Lung (tissue), 12 donors: Measurements from ENCODE around the gene ZNF613. TPM values are rescaled to one million over a fixed set of nuclear protein-coding genes. Genes with fewer than 3 reads are reported as not detected.
"Not testable (repeated sequence)": the region's sequence is repeated elsewhere in the genome, so short reads cannot be mapped to it uniquely, and the experiment has no call there.

ENCODE experiments used
- ATAC-seq: fragments of 200-7000 bp; cut with Tn5 transposase; one replicate; pipeline ENCODE4 v1.9.1; 2020; ENCODE audit warnings: moderate number of reproducible peaks; ENCODE audit not compliant: insufficient read depth, low FRiP score
- DNase-seq, 3 donors: peaks; one replicate each; pipeline ENCODE4 v3.0.0-alpha.2; 2013 to 2017
- H3K27ac ChIP-seq, 2 donors: one replicate each; pipeline ENCODE4 v1.5.1; 2013; ENCODE audit warnings: mild to moderate bottlenecking in 2 of 2, moderate library complexity in 2 of 2, control low read depth in 1 of 2, inconsistent platforms in 1 of 2, low read depth in 1 of 2, low read length in 1 of 2
- H3K27me3 ChIP-seq, 3 donors: one replicate each; pipeline ENCODE4 v1.5.1; 2013; ENCODE audit warnings: low read length in 2 of 3; ENCODE audit not compliant: control insufficient read depth in 3 of 3, insufficient read depth in 3 of 3
- H3K36me3 ChIP-seq, 4 donors: one replicate each; pipeline ENCODE4 v1.5.1; 2013; ENCODE audit warnings: low read length in 4 of 4, mild to moderate bottlenecking in 1 of 4, moderate library complexity in 1 of 4; ENCODE audit not compliant: control insufficient read depth in 4 of 4, insufficient read depth in 4 of 4
- H3K4me1 ChIP-seq, 5 donors: one replicate each; pipeline ENCODE4 v1.5.1; 2013; ENCODE audit warnings: low read length in 5 of 5, mild to moderate bottlenecking in 2 of 5, moderate library complexity in 1 of 5; ENCODE audit not compliant: control insufficient read depth in 5 of 5, insufficient read depth in 5 of 5
- H3K4me3 ChIP-seq: one replicate; pipeline ENCODE4 v1.5.1; 2013; ENCODE audit warnings: mild to moderate bottlenecking, control low read depth, moderate library complexity
- H3K9ac ChIP-seq, 2 donors: one replicate each; pipeline ENCODE4 v1.5.1; 2013; ENCODE audit warnings: low read length in 2 of 2, control low read depth in 1 of 2; ENCODE audit not compliant: insufficient read depth in 1 of 2
- H3K9me3 ChIP-seq, 4 donors: one replicate each; pipeline ENCODE4 v1.5.1; 2013; ENCODE audit warnings: low read length in 3 of 4, mild to moderate bottlenecking in 1 of 4, moderate library complexity in 1 of 4; ENCODE audit not compliant: control insufficient read depth in 4 of 4, insufficient read depth in 3 of 4
- WGBS, 2 donors: extraction: QIAGEN DNeasy Blood & Tissue Kit; methylation state at CpG; one replicate each; pipeline ENCODE4 v1.1.7; 2013; 5-methylcytosine and 5-hydroxymethylcytosine counted together
- polyA plus RNA-seq, 2 donors: library from polyadenylated mRNA; stranded (reverse); fragments of 200-250 nt; gene quantifications; one replicate each; pipeline ENCODE4 v1.2.1, GENCODE V29; 2013
- total RNA-seq, 2 donors: library from RNA; depleted of rRNA in 1 of 2; stranded (reverse); fragments of >200 nt in 1 of 2; gene quantifications; one replicate each; pipeline ENCODE4 v1.2.1, GENCODE V29; 2014 to 2021
- TF ChIP-seq, protein P1 (sequence below): IDR thresholded peaks from 2 replicates; pipeline ENCODE4 v1.5.1; 2012; ENCODE audit warnings: mild to moderate bottlenecking; ENCODE audit errors: control extremely low read depth, extremely low read depth
- donor health status: control.
- donor health status: control.
- donor health status: Bipolar disorder and iron deficiency.
- donor health status: healthy.
- donor health status: DM: yes; HTN: yes; CAD: no.

Gene ZNF613
- total and polyA plus RNA-seq, 4 donors: 2.8 to 10.1 (median 4.0) TPM

GRCh38 chr19:51944798-51945552, 17.7 kb downstream of the ZNF613 start:
- Histone ChIP-seq H3K9me3 (peaks cover 37 to 71% (median 46%) of the 10 kb centered on the region in 4 donors), H3K4me1 (peaks cover 0 to 4% (median 0%) of the 10 kb centered on the region in 5 donors), H3K4me3 (no peak overlapping the region), H3K27ac (no peak overlapping the region), H3K27me3 (no peaks in the 10 kb centered on the region), H3K36me3 (peaks cover 44 to 61% (median 55%) of the 10 kb centered on the region in 4 donors), H3K9ac (no peak overlapping the region)
- no peak for ATAC-seq
- TF ChIP-seq, protein P1, sequence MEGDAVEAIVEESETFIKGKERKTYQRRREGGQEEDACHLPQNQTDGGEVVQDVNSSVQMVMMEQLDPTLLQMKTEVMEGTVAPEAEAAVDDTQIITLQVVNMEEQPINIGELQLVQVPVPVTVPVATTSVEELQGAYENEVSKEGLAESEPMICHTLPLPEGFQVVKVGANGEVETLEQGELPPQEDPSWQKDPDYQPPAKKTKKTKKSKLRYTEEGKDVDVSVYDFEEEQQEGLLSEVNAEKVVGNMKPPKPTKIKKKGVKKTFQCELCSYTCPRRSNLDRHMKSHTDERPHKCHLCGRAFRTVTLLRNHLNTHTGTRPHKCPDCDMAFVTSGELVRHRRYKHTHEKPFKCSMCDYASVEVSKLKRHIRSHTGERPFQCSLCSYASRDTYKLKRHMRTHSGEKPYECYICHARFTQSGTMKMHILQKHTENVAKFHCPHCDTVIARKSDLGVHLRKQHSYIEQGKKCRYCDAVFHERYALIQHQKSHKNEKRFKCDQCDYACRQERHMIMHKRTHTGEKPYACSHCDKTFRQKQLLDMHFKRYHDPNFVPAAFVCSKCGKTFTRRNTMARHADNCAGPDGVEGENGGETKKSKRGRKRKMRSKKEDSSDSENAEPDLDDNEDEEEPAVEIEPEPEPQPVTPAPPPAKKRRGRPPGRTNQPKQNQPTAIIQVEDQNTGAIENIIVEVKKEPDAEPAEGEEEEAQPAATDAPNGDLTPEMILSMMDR: no peak
- DNase-seq: no peak
- 93 to 96% methylated on average over 7 of the region's 7 CpGs for WGBS, 2 donors

DNA sequence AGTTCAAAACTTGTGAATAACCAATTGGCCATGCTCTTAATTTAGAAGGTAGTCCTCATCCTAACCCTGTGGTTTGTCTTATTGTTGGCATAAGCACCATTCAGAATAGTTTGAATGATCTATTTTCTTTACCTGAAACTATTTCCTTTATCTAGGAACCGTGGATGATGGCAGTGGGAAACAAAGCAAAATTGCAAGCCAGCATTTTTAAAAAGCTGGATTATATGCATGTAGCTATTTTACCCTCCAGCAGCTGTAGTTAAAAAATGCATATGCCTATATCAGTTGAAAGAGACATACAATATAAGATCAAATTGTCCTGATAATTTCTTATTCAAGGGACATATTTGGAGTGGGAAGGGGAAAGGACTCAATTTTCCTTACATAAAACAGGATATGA, 19.3 kb downstream of the ZNF613 start:
- no peaks in the 10 kb centered on the region for H3K27me3 ChIP-seq
- WGBS, 2 donors: 89 to 98% methylated on average over 1 of the region's 1 CpG
- ATAC-seq (no peak), DNase-seq (no peak)
- H3K36me3 ChIP-seq: peaks cover 29 to 46% (median 40%) of the 10 kb centered on the region in 4 donors
- no peak overlapping the region for H3K27ac ChIP-seq
- peaks cover 34 to 63% (median 41%) of the 10 kb centered on the region in 4 donors for H3K9me3 ChIP-seq
- H3K9ac ChIP-seq: no peak overlapping the region
- H3K4me1 ChIP-seq: peaks cover 0 to 4% (median 0%) of the 10 kb centered on the region in 5 donors
- TF ChIP-seq, protein P1: no peak
- no peak overlapping the region for H3K4me3 ChIP-seq

- H3K4me3 ChIP-seq: peak overlapping the region; percentile 4
- 14 to 18% methylated on average over 25 of the region's 25 CpGs for WGBS, 2 donors
- no peak for ATAC-seq
- peaks cover 0 to 4% (median 0%) of the 10 kb centered on the region in 5 donors for H3K4me1 ChIP-seq
- H3K9me3 ChIP-seq: peaks cover 20 to 50% (median 29%) of the 10 kb centered on the region in 4 donors
- TF ChIP-seq, protein P1: no peak
- H3K27ac ChIP-seq: no peak overlapping the region
- H3K9ac ChIP-seq: peak overlapping the region; percentile 16 to 39
- H3K36me3 ChIP-seq: peaks cover 14 to 23% (median 16%) of the 10 kb centered on the region in 4 donors
- DNase-seq: peak; percentile 86 to 89 (median 87)
- no peaks in the 10 kb centered on the region for H3K27me3 ChIP-seq
Measured at GRCh38 chr19:51948975-51949374, 21.7 kb downstream of the ZNF613 start.

- H3K9ac ChIP-seq, H3K4me3 ChIP-seq, H3K27me3 ChIP-seq, H3K27ac ChIP-seq, ATAC-seq: not testable (repeated sequence)
- DNase-seq: peak in 1 of 3 donors; percentile 45
- H3K9me3 ChIP-seq: peaks cover 0 to 39% (median 8%) of the 10 kb centered on the region in 4 donors
- peaks cover 0 to 14% (median 4%) of the 10 kb centered on the region in 5 donors for H3K4me1 ChIP-seq
- 72 to 85% methylated on average over 4 of the region's 4 CpGs for WGBS, 2 donors
- peaks cover 0 to 10% (median 6%) of the 10 kb centered on the region in 4 donors for H3K36me3 ChIP-seq
Measured at GRCh38 chr19:51957846-51958245, 30.6 kb downstream of the ZNF613 start.
